K562 (cell line): ENCODE measurements around the gene PARP1.

ENCODE experiments used
- EHMT2 ChIP-seq: fragments of 450-650 bp; IDR thresholded peaks from 2 replicates; pipeline ENCODE4 v1.6.1; 2018; ENCODE audit warnings: antibody characterized with exemption
- JUN ChIP-seq, 2 experiments: sonication (generic) in 1 of 2; formaldehyde crosslinking in 1 of 2; IDR thresholded peaks; 2 replicates each; pipeline versions ENCODE4 v1.6.1 to v1.8.0; 2012 to 2022; ENCODE audit warnings: borderline replicate concordance in 2 of 2, mild to moderate bottlenecking in 2 of 2, improper control_type of control experiment in 1 of 2, low read depth in 1 of 2, low read length in 1 of 2, missing genetic modification reagents in 1 of 2
- RBM25 ChIP-seq: fragments of 200-400 bp; formaldehyde crosslinking; IDR thresholded peaks from 2 replicates; pipeline ENCODE4 v1.6.1; 2018; ENCODE audit warnings: low read length, low read depth, moderate library complexity; ENCODE audit not compliant: severe bottlenecking
- SIN3A ChIP-seq, 2 experiments: fragments of 150-350 bp in 1 of 2; IDR thresholded peaks; 2 replicates each; pipeline ENCODE4 v1.6.1; 2011 to 2016; ENCODE audit warnings: borderline replicate concordance in 2 of 2, low read depth in 2 of 2, low read length in 2 of 2, mild to moderate bottlenecking in 2 of 2, moderate library complexity in 2 of 2; ENCODE audit not compliant: control insufficient read depth in 1 of 2
- TF ChIP-seq, protein P1 (sequence below): sonication (generic); formaldehyde crosslinking; IDR thresholded peaks from 2 replicates; pipeline ENCODE4 v1.8.1; 2023; ENCODE audit warnings: mild to moderate bottlenecking, missing genetic modification reagents

DNA sequence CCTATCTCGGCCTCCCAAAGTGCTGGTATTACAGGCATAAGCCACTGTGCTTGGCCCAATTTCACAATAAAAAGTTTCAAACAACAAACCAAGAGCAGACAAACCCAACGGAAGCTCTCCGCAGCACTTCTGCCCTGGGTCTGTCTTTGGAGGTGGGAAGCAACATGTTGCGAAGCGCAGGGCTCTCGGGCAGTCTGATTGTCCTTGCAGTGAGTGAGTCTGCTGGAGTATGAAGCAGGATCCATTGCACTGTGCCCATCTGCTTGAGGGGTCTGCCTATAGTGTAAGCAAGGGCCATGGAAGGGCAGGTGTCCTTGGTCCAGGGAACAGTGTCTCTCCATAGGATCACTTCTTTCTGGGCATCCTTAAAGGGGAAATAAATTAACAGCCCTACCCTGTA is 14.6 kb upstream of the PARP1 start:
- TF ChIP-seq, protein P1, sequence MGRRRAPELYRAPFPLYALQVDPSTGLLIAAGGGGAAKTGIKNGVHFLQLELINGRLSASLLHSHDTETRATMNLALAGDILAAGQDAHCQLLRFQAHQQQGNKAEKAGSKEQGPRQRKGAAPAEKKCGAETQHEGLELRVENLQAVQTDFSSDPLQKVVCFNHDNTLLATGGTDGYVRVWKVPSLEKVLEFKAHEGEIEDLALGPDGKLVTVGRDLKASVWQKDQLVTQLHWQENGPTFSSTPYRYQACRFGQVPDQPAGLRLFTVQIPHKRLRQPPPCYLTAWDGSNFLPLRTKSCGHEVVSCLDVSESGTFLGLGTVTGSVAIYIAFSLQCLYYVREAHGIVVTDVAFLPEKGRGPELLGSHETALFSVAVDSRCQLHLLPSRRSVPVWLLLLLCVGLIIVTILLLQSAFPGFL (CRISPR knock-in tag) = no peak
- TF ChIP-seq EHMT2 (no peak), SIN3A (IDR thresholded peaks at IDR 0.05; ENCODE audit: borderline replicate concordance in 2 of 2, control insufficient read depth in 1 of 2, low read depth in 2 of 2, low read length in 2 of 2) (no peak), RBM25 (no peak), JUN (IDR thresholded peaks at IDR 0.05; ENCODE audit: borderline replicate concordance, low read depth, low read length) (no peak), JUN (CRISPR knock-in tag; IDR thresholded peaks at IDR 0.05; ENCODE audit: borderline replicate concordance) (no peak)
